HFFc6 (cell line): ENCODE measurements around the gene RPS6KB2. TPM values are rescaled to one million over a fixed set of nuclear protein-coding genes. Genes with fewer than 3 reads are reported as not detected.

Experiments
- DNase-seq: peaks from one replicate; pipeline ENCODE4 v3.0.0-alpha.2; 2018
- H3K27ac Mint-ChIP-seq: 2 replicates; pipeline ENCODE4 v1.8.0; 2020; ENCODE audit warnings: mild to moderate bottlenecking, mixed read lengths
- H3K27me3 Mint-ChIP-seq: 2 replicates; pipeline ENCODE4 v1.8.0; 2021; ENCODE audit warnings: mild to moderate bottlenecking, moderate library complexity, mixed read lengths; ENCODE audit not compliant: insufficient read depth
- H3K36me3 Mint-ChIP-seq: 2 replicates; pipeline ENCODE4 v1.8.0; 2021; ENCODE audit warnings: low read depth, mixed read lengths
- H3K4me1 Mint-ChIP-seq: 2 replicates; pipeline ENCODE4 v1.8.0; 2020; ENCODE audit warnings: low read depth, mixed read lengths
- H3K4me3 Mint-ChIP-seq: 2 replicates; pipeline ENCODE4 v1.8.0; 2020; ENCODE audit warnings: mild to moderate bottlenecking, moderate library complexity, mixed read lengths
- H3K9me3 Mint-ChIP-seq: 2 replicates; pipeline ENCODE4 v1.8.0; 2020; ENCODE audit warnings: mild to moderate bottlenecking, mixed read lengths
- CTCF ChIP-seq: fragments of 200-600 bp; sonication (generic); IDR thresholded peaks from 2 replicates; pipeline ENCODE4 v1.5.0; 2021; ENCODE audit warnings: antibody characterized with exemption, mild to moderate bottlenecking
- total RNA-seq, 6 experiments: library from RNA; stranded (reverse); fragmentation: NEBNext Ultra II Directional; extraction: Animal tissue kit (Norgen Biotek cat#: 25700); gene quantifications; 2 replicates in 1 of 6; 3 replicates in 5 of 6; pipeline ENCODE4 v1.2.3, GENCODE V29; 2021

The RPS6KB2 gene
- total RNA-seq, 6 experiments from 2014 or later: 51.5 to 58.4 (median 55.8) TPM

GRCh38 chr11:67448220-67448609 is 19.9 kb downstream of the RPS6KB2 start:
- no peak for TF ChIP-seq CTCF
- H3K27ac Mint-ChIP-seq: no peak overlapping the region
- H3K9me3 Mint-ChIP-seq: no peaks in the 10 kb centered on the region
- peaks cover 18% of the 10 kb centered on the region for H3K27me3 Mint-ChIP-seq
- no peaks in the 10 kb centered on the region for H3K4me1 Mint-ChIP-seq
- no peaks in the 10 kb centered on the region for H3K36me3 Mint-ChIP-seq
- H3K4me3 Mint-ChIP-seq: no peak overlapping the region
- no peak for DNase-seq

- Mint-ChIP-seq H3K9me3 (no peaks in the 10 kb centered on the region), H3K27ac (no peak overlapping the region), H3K27me3 (peaks cover 18% of the 10 kb centered on the region), H3K36me3 (no peaks in the 10 kb centered on the region), H3K4me3 (no peak overlapping the region), H3K4me1 (no peaks in the 10 kb centered on the region)
- no peak for TF ChIP-seq CTCF
- no peak for DNase-seq
Measured at GRCh38 chr11:67449116-67449844, 21.0 kb downstream of the RPS6KB2 start.

GRCh38 chr11:67450796-67451657 is 22.7 kb downstream of the RPS6KB2 start:
- no peak overlapping the region for H3K27ac Mint-ChIP-seq
- no peak for DNase-seq
- H3K27me3 Mint-ChIP-seq: peaks cover 18% of the 10 kb centered on the region
- H3K4me1 Mint-ChIP-seq: no peaks in the 10 kb centered on the region
- no peak overlapping the region for H3K4me3 Mint-ChIP-seq
- H3K36me3 Mint-ChIP-seq: no peaks in the 10 kb centered on the region
- H3K9me3 Mint-ChIP-seq: no peaks in the 10 kb centered on the region
- no peak for TF ChIP-seq CTCF

GRCh38 chr11:67451658-67451976 is 23.3 kb downstream of the RPS6KB2 start:
- Mint-ChIP-seq H3K4me3 (no peak overlapping the region), H3K27ac (no peak overlapping the region), H3K27me3 (peaks cover 18% of the 10 kb centered on the region), H3K4me1 (no peaks in the 10 kb centered on the region), H3K9me3 (no peaks in the 10 kb centered on the region), H3K36me3 (no peaks in the 10 kb centered on the region)
- no peak for DNase-seq
- TF ChIP-seq CTCF: no peak

- no peak within 1 kb of the TSS for H3K4me3 Mint-ChIP-seq
- H3K27me3 Mint-ChIP-seq: peaks cover 18% of the 10 kb centered on the region
- no peaks in the 10 kb centered on the region for H3K9me3 Mint-ChIP-seq
- no peak for TF ChIP-seq CTCF
- H3K4me1 Mint-ChIP-seq: no peaks in the 10 kb centered on the region
- no peak for DNase-seq
- no peak within 1 kb of the TSS for H3K27ac Mint-ChIP-seq
- no peaks in the 10 kb centered on the region for H3K36me3 Mint-ChIP-seq
Measured at GRCh38 chr11:67452141-67452952, 24.1 kb downstream of the RPS6KB2 start, which contains the start of gene GPR152. Gene GPR152 (minus strand): TSS chr11:67452729. CDS start chr11:67452724, 5 bp downstream.
